Cardiac septum (tissue), 1 donor: ENCODE data around the gene GBX1. TPM values are rescaled to one million over a fixed set of nuclear protein-coding genes. Genes with fewer than 3 reads are reported as not detected.

ENCODE experiments used
- DNase-seq: peaks from one replicate; pipeline ENCODE4 v3.0.0-alpha.2; 2020; ENCODE audit warnings: low spot score
- intact Hi-C: fragments of 100-400 bp; cut with DNase I; formaldehyde crosslinking; loops from one replicate; pipeline ENCODE4 v1.14.0; 2022
- total RNA-seq: library from RNA; stranded (reverse); fragmentation: NEBNext Ultra II Directional; extraction: Animal tissue kit (Norgen Biotek cat#: 25700); gene quantifications from one replicate; pipeline ENCODE4 v1.2.1, GENCODE V29; 2021
- donor health status: DM: no; HTN: no; CAD: no.

The GBX1 gene
- total RNA-seq, 1 donor from 2014 or later: 0.57 TPM

DNA sequence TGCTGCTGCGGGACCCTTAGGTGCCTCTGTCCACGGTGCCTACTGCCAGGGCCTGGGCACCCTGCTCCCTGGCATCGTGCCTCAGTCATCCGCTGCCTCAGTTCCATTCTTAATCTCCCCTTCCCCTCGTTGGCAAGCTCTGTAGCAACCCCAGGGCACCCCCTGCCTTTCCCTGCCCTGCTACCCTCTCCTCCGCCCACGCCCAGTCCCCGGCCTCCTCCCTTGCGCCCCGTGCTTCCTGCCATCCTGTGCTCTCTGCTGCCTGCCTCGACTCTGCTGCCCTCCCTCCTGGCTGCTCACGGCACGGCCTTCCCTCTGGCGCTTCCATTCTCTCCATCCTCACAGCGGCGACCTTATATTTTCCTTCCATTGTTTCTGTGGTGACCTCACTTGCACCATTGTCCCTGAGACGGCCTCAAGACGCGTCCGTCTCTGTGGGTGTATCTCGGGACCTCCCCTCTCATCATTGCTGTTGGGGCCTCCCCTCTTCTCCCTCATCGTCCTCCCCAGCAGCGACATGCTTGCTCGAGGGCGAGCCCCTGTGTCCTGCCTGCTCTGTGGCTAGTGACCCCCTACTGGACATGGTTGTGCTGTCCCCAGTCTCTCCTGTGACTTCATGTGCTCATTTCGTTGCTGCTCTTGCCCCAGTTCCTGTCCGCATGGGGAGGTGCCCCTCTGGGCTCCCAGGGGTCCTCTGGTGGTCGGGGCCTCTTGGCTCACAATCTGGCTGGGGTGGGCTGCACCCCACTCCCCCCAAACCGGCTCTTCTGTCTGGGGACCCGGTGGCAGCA lies 45.9 kb downstream of the GBX1 start:
- DNase-seq: no peak
- intact Hi-C loops: loop anchor here (2.0 kb wide), 1 partner anchor 181 kb away; no protein-coding TSS in a partner anchor

- no peak for DNase-seq
- intact Hi-C loops: no loop called here
Observed at GRCh38 chr7:151120896-151121295, 46.6 kb downstream of the GBX1 start.

DNA sequence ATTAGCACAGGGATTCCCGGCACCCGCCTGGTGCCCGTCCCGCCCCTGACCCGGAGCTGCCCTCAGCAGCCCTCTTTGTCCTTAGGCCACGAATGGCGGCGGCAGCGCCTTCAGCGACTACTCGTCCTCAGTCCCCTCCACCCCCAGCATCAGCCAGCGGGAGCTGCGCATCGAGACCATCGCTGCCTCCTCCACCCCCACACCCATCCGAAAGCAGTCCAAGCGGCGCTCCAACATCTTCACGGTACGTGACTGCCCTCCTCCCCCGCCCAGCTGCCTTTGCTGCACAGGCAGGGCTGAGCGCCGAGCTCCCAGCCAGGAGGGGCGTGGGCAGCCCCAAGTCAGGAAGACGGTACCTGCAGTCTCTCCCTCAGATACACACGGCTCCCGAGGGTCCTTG lies 47.6 kb downstream of the GBX1 start:
- no peak for DNase-seq
- intact Hi-C loops: no loop called here

DNA sequence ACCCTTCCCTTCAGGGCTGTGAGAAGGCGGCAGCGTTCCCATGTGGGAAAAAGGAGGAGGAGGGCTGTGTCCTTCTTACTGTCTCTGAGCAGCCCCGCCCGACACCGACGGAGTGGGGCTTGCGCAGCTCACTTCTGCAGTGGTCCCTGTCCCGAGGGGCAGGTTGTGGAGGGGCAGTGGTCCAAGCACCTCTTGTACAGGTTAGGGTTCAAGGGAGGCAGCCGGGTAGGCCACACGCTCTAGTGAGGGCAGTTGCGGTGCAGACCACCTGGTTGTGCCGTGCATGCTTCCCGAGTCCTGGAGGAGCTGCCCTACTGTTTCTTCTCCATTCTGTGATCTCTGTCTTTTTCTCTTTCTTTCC lies 48.5 kb downstream of the GBX1 start:
- no peak for DNase-seq
- intact Hi-C loops: no loop called here

DNA sequence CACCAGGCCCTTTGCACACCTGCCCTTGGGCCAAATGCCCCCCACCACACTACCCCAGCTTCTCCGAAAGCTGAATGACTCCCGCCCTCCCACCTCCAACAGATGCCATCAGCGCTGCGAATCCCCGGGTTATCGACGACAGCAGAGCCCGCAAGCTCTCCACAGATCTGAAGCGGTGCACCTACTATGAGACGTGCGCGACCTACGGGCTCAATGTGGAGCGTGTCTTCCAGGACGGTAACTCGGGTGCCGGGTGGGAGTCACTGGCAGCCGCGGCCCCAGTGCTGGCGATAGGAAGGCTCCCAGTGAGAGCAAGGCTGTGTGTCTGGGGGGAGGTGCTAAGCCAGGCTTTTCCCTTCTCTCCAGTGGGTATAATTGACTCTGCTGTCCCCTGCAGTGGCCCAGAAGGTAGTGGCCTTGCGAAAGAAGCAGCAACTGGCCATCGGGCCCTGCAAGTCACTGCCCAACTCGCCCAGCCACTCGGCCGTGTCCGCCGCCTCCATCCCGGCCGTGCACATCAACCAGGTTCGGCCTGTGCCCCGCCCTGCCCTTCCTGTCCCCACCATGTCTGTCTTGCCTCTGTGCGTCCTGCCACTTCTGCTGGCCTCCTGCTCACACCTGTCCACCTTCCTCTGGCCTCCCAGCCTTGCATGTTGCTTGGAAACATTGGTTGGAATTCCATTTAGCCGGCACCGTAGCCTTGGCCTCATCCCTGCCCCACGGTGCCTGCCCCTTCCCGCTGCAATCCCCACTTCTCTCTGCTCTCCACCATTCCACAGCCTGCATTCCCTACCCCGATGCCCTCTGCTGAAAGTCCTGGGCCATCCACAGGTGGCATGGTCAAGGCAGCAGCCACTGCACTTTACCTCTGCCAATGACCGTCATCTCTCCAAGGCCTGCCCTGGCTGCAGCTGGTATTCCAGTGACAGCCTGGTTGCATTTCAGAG lies 49.1 kb downstream of the GBX1 start:
- intact Hi-C loops: no loop called here
- no peak for DNase-seq

- no peak for DNase-seq
- intact Hi-C loops: no loop called here
Observed at GRCh38 chr7:151117565-151117964, 49.9 kb downstream of the GBX1 start.

DNA sequence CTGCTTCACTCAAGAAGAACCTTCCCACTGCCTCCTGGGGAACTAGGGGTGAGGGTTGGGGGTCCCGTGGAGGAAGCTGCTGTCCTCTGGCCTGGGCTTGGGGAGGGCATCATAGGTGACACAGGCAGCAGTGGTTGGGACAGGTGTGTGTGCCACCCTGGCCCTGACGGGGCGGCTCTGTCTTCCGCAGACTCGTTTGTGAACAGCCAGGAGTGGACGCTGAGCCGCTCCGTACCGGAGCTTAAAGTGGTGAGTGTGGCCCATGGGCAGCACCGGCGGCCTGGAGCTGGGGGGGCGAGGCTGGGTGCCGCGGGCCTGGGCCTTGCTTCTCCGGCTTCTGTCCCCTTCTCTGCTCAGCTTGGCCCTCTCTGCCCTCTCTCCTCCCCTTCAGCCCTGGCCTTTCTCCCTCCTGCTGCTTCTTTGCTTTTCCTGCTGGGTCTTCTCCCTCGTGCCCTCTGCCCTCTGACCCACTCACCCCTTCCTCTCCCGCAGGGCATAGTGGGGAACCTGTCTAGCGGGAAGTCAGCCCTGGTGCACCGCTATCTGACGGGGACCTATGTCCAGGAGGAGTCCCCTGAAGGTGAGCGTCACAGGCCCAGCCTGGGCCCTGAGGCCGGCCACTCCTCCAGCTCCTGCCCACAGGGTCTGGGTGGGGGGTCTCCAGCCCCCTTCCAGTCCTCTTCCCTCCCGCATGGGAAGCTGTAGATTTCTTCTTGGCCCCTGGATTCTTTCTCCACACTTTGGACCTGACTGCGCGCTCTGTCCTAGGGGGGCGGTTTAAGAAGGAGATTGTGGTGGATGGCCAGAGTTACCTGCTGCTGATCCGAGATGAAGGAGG lies 50.7 kb downstream of the GBX1 start:
- intact Hi-C loops: no loop called here
- DNase-seq: no peak

DNA sequence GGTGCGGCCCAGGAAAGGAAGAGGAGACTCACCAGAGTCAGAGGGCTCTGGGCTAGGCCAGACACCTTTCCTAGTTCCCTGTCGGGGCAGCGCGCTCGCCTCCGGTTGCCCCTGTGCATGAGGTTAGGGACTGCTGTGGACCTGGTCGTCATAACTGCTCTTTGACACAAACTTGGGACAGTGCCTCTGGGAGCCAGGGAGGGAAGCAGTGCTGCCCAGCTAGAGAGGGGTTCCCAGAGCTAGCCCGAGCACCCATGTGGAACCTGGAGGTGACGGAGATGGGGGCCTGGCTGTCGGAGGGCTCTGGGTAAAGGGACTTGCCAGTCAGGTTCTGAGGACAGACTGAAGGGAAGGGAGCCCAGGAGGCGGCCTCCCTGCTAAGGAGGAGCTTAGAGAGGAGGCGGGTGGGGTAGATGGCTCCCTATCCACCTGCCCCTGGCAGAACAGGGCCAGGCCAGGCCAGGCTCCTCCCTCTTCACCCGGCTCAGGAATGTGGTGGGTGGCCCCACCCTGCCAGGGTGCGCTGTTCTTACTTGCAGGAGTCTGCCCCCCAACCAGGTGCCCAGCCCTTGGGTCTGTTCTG lies 51.6 kb downstream of the GBX1 start:
- intact Hi-C loops: no loop called here
- DNase-seq: no peak

- intact Hi-C loops: no loop called here
- DNase-seq: no peak
Observed at GRCh38 chr7:151115121-151115835, 52.2 kb downstream of the GBX1 start.

GRCh38 chr7:151114151-151115090 lies 53.1 kb downstream of the GBX1 start:
- DNase-seq: no peak
- intact Hi-C loops: loop anchor here (5.0 kb wide), 2 partner anchors 87 to 212 kb away; partner anchors contain the start of gene ABCB8

DNA sequence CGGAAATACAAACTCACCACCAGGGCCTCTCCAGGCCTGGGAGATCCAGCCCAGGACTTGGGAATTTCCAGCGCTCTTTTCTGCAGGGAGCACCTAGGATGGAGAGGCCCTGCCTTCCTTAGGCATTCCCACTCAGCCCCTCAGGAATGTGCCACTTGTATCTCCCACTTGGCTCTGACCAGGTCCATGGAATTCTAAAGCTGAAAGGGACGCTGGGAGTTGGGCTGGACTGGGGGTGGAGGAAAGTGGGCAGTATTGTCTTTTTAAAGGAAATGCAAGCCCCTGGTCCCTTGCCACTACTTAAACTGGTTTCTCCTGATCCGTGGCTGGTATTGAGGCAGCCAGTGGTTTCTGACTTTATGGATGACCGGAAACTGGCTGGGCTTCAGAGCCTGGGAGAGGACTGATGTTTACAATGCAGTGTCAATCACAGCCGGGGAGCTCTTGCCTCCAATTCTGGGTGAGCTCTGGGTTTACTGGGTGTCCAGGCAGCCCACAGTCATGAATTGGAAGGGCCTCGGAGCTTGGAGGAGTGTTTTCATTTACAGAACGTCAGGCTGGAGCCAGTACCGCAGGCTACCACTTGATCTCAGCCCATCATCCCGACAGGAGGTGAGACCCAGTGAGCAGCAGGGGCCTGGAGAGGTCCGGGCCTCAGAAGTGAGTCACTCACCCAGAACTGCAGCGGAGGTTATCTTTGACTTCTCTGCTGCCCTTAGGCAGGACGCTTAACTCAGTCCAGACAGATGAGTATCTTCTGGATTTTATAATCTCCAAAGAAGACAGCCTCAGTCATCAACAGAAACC lies 53.9 kb downstream of the GBX1 start:
- intact Hi-C loops: loop anchor here (5.0 kb wide), 2 partner anchors 86 to 211 kb away; partner anchors contain the start of gene ABCB8
- DNase-seq: no peak

- DNase-seq: peak; percentile 89
- intact Hi-C loops: loop anchor here (5.0 kb wide), 2 partner anchors 84 to 209 kb away; partner anchors contain the start of gene ABCB8
Observed at GRCh38 chr7:151110941-151111645, 56.4 kb downstream of the GBX1 start.

DNA sequence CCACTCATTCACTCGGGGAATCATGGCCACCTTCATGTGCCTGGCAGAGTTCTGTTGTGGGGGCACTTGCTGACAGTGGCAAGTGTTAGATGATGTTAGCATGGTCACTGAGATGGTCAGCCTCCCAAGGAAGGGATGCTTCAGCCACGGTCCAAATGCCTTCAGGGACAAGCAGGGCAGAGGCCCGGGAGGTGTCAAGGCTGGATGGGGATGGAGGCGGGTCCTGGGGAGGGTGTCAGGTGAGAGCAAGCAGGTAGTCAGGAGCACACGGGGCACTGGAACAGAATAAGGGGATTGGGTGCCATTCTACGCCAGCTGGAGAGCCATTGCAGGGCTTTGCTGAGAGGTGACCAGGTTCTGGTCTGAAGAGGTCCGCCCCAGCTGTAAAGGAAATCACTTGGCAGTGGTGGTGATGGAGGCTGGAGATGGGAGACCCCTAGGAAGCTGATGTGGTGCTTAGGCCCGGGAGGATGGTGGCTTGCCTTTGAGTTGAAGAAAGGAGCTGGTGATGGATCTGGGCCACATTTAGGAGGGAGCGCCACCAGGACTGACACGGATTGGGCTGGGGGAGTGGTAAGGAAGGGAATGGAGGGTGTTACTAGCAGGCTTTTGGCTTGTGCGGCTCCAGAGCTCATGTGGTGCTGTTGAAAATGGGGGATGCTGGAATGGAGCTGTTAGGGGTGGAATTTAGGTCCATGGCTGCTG lies 57.1 kb downstream of the GBX1 start:
- intact Hi-C loops: loop anchor here (5.0 kb wide), 2 partner anchors 83 to 208 kb away; partner anchors contain the start of gene ABCB8
- DNase-seq: no peak

- intact Hi-C loops: loop anchor here (5.0 kb wide), 2 partner anchors 82 to 207 kb away; partner anchors contain the start of gene ABCB8
Observed at GRCh38 chr7:151109094-151110048, 58.1 kb downstream of the GBX1 start.

More at GRCh38 chr7:151109094-151110048, 58.1 kb downstream of the GBX1 start:
- DNase-seq: no peak
